ENCODE measurements around the gene LARGE1.
A peak's percentile ranks its signal among the peaks of the same experiment; 100 is the strongest.

The LARGE1 gene

GRCh38 chr22:33923660-33924246 lies 3.5 kb upstream of the LARGE1 start:
- no peak overlapping the region for H3K4me3 ChIP-seq (ENCODE audit: low read length, poor library complexity, severe bottlenecking)

DNA sequence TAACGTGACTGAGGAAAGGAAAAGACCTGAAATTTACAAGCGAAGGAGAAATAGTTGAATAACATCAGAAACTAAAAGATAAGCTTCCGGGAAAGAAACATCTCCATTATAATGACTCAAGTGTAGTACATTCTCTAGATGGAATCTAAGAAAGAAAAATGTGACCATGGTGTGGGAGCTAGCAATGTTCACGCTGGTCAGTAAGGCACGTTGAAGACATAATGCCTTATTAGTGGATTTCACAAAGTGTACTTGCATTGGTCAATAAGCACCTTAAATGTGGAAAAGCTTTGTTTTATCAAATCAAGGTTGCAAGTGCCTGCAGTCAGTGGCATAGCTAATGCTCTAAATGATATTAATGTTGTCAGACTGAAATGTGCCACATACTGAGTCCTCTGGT lies 2.8 kb upstream of the LARGE1 start:
- H2AFZ ChIP-seq (ENCODE audit: low read length) = no peak overlapping the region
- no peaks in the 10 kb centered on the region for H3K79me2 ChIP-seq (ENCODE audit: insufficient read depth, low read length)
- no peak overlapping the region for H3K4me2 ChIP-seq (ENCODE audit: low read depth, low read length, poor library complexity, severe bottlenecking)
- no peak overlapping the region for H3K4me3 ChIP-seq (ENCODE audit: low read length, poor library complexity, severe bottlenecking)
- no peaks in the 10 kb centered on the region for H3K9me2 ChIP-seq (replicated peaks; ENCODE audit: low read depth, low read length)
- H3F3A ChIP-seq (ENCODE audit: low read depth) = no peaks in the 10 kb centered on the region
- no peak for TF ChIP-seq EZH2phosphoT487 (IDR thresholded peaks at IDR 0.05; ENCODE audit: borderline replicate concordance)
- TF ChIP-seq CTCF (conservative IDR thresholded peaks at IDR 0.05; ENCODE audit: low read length) = no peak
- no peaks in the 10 kb centered on the region for H3K4me1 ChIP-seq (ENCODE audit: insufficient read depth, low read length, poor library complexity, severe bottlenecking)
- H3K9ac ChIP-seq (ENCODE audit: low read depth, low read length, poor library complexity, severe bottlenecking) = no peak overlapping the region
- no peaks in the 10 kb centered on the region for H3K9me3 ChIP-seq (ENCODE audit: insufficient read depth, low read depth, low read length)
- H3K36me3 ChIP-seq (ENCODE audit: insufficient read depth, low read length) = no peaks in the 10 kb centered on the region
- H3K27me3 ChIP-seq (ENCODE audit: insufficient read depth, low read length, poor library complexity, severe bottlenecking) = no peaks in the 10 kb centered on the region
- no peaks in the 10 kb centered on the region for H4K20me1 ChIP-seq (ENCODE audit: insufficient read depth, low read length, poor library complexity, severe bottlenecking)

More at GRCh38 chr22:33923660-33924246, 3.5 kb upstream of the LARGE1 start:
- no peak overlapping the region for H2AFZ ChIP-seq (ENCODE audit: low read length)
- no peaks in the 10 kb centered on the region for H3K4me1 ChIP-seq (ENCODE audit: insufficient read depth, low read length, poor library complexity, severe bottlenecking)
- no peaks in the 10 kb centered on the region for H4K20me1 ChIP-seq (ENCODE audit: insufficient read depth, low read length, poor library complexity, severe bottlenecking)
- no peaks in the 10 kb centered on the region for H3F3A ChIP-seq (ENCODE audit: low read depth)
- no peak overlapping the region for H3K9ac ChIP-seq (ENCODE audit: low read depth, low read length, poor library complexity, severe bottlenecking)
- TF ChIP-seq CTCF (conservative IDR thresholded peaks at IDR 0.05; ENCODE audit: low read length) (peak; percentile 57), EZH2phosphoT487 (IDR thresholded peaks at IDR 0.05; ENCODE audit: borderline replicate concordance) (no peak)
- no peaks in the 10 kb centered on the region for H3K79me2 ChIP-seq (ENCODE audit: insufficient read depth, low read length)
- H3K9me2 ChIP-seq (replicated peaks; ENCODE audit: low read depth, low read length) = no peaks in the 10 kb centered on the region
- H3K4me2 ChIP-seq (ENCODE audit: low read depth, low read length, poor library complexity, severe bottlenecking) = no peak overlapping the region
- H3K27me3 ChIP-seq (ENCODE audit: insufficient read depth, low read length, poor library complexity, severe bottlenecking) = no peaks in the 10 kb centered on the region
- no peaks in the 10 kb centered on the region for H3K9me3 ChIP-seq (ENCODE audit: insufficient read depth, low read depth, low read length)
- H3K36me3 ChIP-seq (ENCODE audit: insufficient read depth, low read length) = no peaks in the 10 kb centered on the region

GRCh38 chr22:33922349-33922681 lies 2.0 kb upstream of the LARGE1 start:
- Histone ChIP-seq H3K4me3 (ENCODE audit: low read length, poor library complexity, severe bottlenecking) (no peak overlapping the region), H3K4me1 (ENCODE audit: insufficient read depth, low read length, poor library complexity, severe bottlenecking) (no peaks in the 10 kb centered on the region), H3K79me2 (ENCODE audit: insufficient read depth, low read length) (no peaks in the 10 kb centered on the region), H3K27me3 (ENCODE audit: insufficient read depth, low read length, poor library complexity, severe bottlenecking) (no peaks in the 10 kb centered on the region), H3F3A (ENCODE audit: low read depth) (no peaks in the 10 kb centered on the region), H4K20me1 (ENCODE audit: insufficient read depth, low read length, poor library complexity, severe bottlenecking) (no peaks in the 10 kb centered on the region), H3K9ac (ENCODE audit: low read depth, low read length, poor library complexity, severe bottlenecking) (no peak overlapping the region), H3K9me2 (replicated peaks; ENCODE audit: low read depth, low read length) (no peaks in the 10 kb centered on the region), H3K36me3 (ENCODE audit: insufficient read depth, low read length) (no peaks in the 10 kb centered on the region), H3K4me2 (ENCODE audit: low read depth, low read length, poor library complexity, severe bottlenecking) (no peak overlapping the region), H2AFZ (ENCODE audit: low read length) (no peak overlapping the region), H3K9me3 (ENCODE audit: insufficient read depth, low read depth, low read length) (no peaks in the 10 kb centered on the region)
- no peak for TF ChIP-seq CTCF (conservative IDR thresholded peaks at IDR 0.05; ENCODE audit: low read length)
- no peak for TF ChIP-seq EZH2phosphoT487 (IDR thresholded peaks at IDR 0.05; ENCODE audit: borderline replicate concordance)
